ENCODE measurements around the gene PTER. TPM values are rescaled to one million over a fixed set of nuclear protein-coding genes. Genes with fewer than 3 reads are reported as not detected.

Gene PTER
- total RNA-seq, 2 donors from 2014 or later, result 6.2 to 11.2 TPM

GRCh38 chr10:16445770-16446469 is 9.1 kb downstream of the PTER start:
- Histone ChIP-seq H3K4me1 (ENCODE audit: control insufficient read depth in 1 of 2, low read depth in 2 of 2) (no peaks in the 10 kb centered on the region), H3K4me3 (no peak overlapping the region), H3K9me3 (no peaks in the 10 kb centered on the region), H3K36me3 (no peaks in the 10 kb centered on the region), H3K27me3 (replicated peaks; ENCODE audit: insufficient read depth) (no peaks in the 10 kb centered on the region), H3K27ac (no peak overlapping the region)
- ATAC-seq (ENCODE audit: insufficient number of reproducible peaks, low FRiP score, low read depth) (no peak), DNase-seq (ENCODE audit: low spot score) (no peak)
- no peak for TF ChIP-seq CTCF (IDR thresholded peaks at IDR 0.05)

- H3K27ac ChIP-seq, result no peak overlapping the region
- H3K36me3 ChIP-seq, result no peaks in the 10 kb centered on the region
- TF ChIP-seq CTCF (IDR thresholded peaks at IDR 0.05), result no peak
- ATAC-seq (ENCODE audit: insufficient number of reproducible peaks, low FRiP score, low read depth), result no peak
- H3K4me1 ChIP-seq (ENCODE audit: control insufficient read depth in 1 of 2, low read depth in 2 of 2), result no peaks in the 10 kb centered on the region
- H3K4me3 ChIP-seq, result no peak overlapping the region
- H3K9me3 ChIP-seq, result no peaks in the 10 kb centered on the region
- no peaks in the 10 kb centered on the region for H3K27me3 ChIP-seq (replicated peaks; ENCODE audit: insufficient read depth)
- no peak for DNase-seq (ENCODE audit: low spot score)
Observed at GRCh38 chr10:16449454-16449853, 12.6 kb downstream of the PTER start.

GRCh38 chr10:16458166-16458955 is 21.6 kb downstream of the PTER start:
- H3K9me3 ChIP-seq, result no peaks in the 10 kb centered on the region
- H3K27ac ChIP-seq, result no peak overlapping the region
- ATAC-seq (ENCODE audit: insufficient number of reproducible peaks, low FRiP score, low read depth) (no peak), DNase-seq (ENCODE audit: low spot score) (no peak)
- no peaks in the 10 kb centered on the region for H3K36me3 ChIP-seq
- no peak for TF ChIP-seq CTCF (IDR thresholded peaks at IDR 0.05)
- H3K27me3 ChIP-seq (replicated peaks; ENCODE audit: insufficient read depth), result no peaks in the 10 kb centered on the region
- H3K4me3 ChIP-seq, result no peak overlapping the region
- no peaks in the 10 kb centered on the region for H3K4me1 ChIP-seq (ENCODE audit: control insufficient read depth in 1 of 2, low read depth in 2 of 2)

GRCh38 chr10:16459423-16459939 is 22.7 kb downstream of the PTER start:
- H3K36me3 ChIP-seq, result no peaks in the 10 kb centered on the region
- no peak overlapping the region for H3K4me3 ChIP-seq
- H3K27me3 ChIP-seq (replicated peaks; ENCODE audit: insufficient read depth), result no peaks in the 10 kb centered on the region
- no peaks in the 10 kb centered on the region for H3K4me1 ChIP-seq (ENCODE audit: control insufficient read depth in 1 of 2, low read depth in 2 of 2)
- TF ChIP-seq CTCF (IDR thresholded peaks at IDR 0.05), result no peak
- H3K9me3 ChIP-seq, result no peaks in the 10 kb centered on the region
- no peak overlapping the region for H3K27ac ChIP-seq
- DNase-seq (ENCODE audit: low spot score), result no peak
- ATAC-seq (ENCODE audit: insufficient number of reproducible peaks, low FRiP score, low read depth), result no peak

- TF ChIP-seq CTCF (IDR thresholded peaks at IDR 0.05), result no peak
- Histone ChIP-seq H3K36me3 (no peaks in the 10 kb centered on the region), H3K9me3 (no peaks in the 10 kb centered on the region), H3K4me1 (ENCODE audit: control insufficient read depth in 1 of 2, low read depth in 2 of 2) (no peaks in the 10 kb centered on the region), H3K27me3 (replicated peaks; ENCODE audit: insufficient read depth) (no peaks in the 10 kb centered on the region), H3K27ac (no peak overlapping the region), H3K4me3 (no peak overlapping the region)
- DNase-seq (ENCODE audit: low spot score) (no peak), ATAC-seq (ENCODE audit: insufficient number of reproducible peaks, low FRiP score, low read depth) (no peak)
Observed at GRCh38 chr10:16466001-16466400, 29.2 kb downstream of the PTER start.

Data from thoracic aorta (tissue), 2 donors.